ENCODE results near the gene NID1.

GRCh38 chr1:236038034-236038433, 26.9 kb downstream of the NID1 start:
- TF ChIP-seq CTCF (IDR thresholded peaks at IDR 0.05) (no peak), POLR2A (IDR thresholded peaks at IDR 0.05) (no peak)

All from thyroid gland (tissue), 4 donors.